GM23248 (cell line): Measurements from ENCODE around the gene ARHGEF4. TPM values are rescaled to one million over a fixed set of nuclear protein-coding genes. Genes with fewer than 3 reads are reported as not detected.

ENCODE experiments used
- DNase-seq: peaks from one replicate; pipeline ENCODE4 v3.0.0-alpha.2; 2015
- H2AFZ ChIP-seq: fragments of 200-600 bp; sonication (generic); 2 replicates; pipeline ENCODE4 v1.6.1; 2016; ENCODE audit warnings: antibody characterized with exemption
- H3F3A ChIP-seq: fragments of 200-600 bp; sonication (generic); 2 replicates; pipeline ENCODE4 v1.6.1; 2016; ENCODE audit warnings: mild to moderate bottlenecking, antibody characterized with exemption, mixed run types; ENCODE audit not compliant: insufficient read depth
- H3K27ac ChIP-seq: fragments of 200-600 bp; sonication (generic); 2 replicates; pipeline ENCODE4 v1.5.1; 2016; ENCODE audit warnings: mild to moderate bottlenecking
- H3K27me3 ChIP-seq: fragments of 200-600 bp; sonication (generic); replicated peaks from 2 replicates; pipeline ENCODE4 v1.6.1; 2016; ENCODE audit warnings: mild to moderate bottlenecking; ENCODE audit not compliant: insufficient read depth
- H3K36me3 ChIP-seq: fragments of 200-600 bp; sonication (generic); 2 replicates; pipeline ENCODE4 v1.6.1; 2016; ENCODE audit warnings: low read depth, mild to moderate bottlenecking
- H3K4me1 ChIP-seq: fragments of 200-600 bp; sonication (generic); 2 replicates; pipeline ENCODE4 v1.6.1; 2016; ENCODE audit warnings: mild to moderate bottlenecking; ENCODE audit not compliant: insufficient read depth
- H3K4me2 ChIP-seq: fragments of 200-600 bp; sonication (generic); one replicate; pipeline ENCODE4 v1.6.1; 2016; ENCODE audit warnings: mild to moderate bottlenecking; ENCODE audit not compliant: unreplicated experiment
- H3K4me3 ChIP-seq: fragments of 200-600 bp; sonication (generic); 2 replicates; pipeline ENCODE4 v1.5.1; 2016; ENCODE audit warnings: mild to moderate bottlenecking
- H3K79me2 ChIP-seq: fragments of 200-600 bp; sonication (generic); 2 replicates; pipeline ENCODE4 v1.6.1; 2016; ENCODE audit warnings: mild to moderate bottlenecking; ENCODE audit not compliant: insufficient read depth
- H3K9ac ChIP-seq: fragments of 200-600 bp; sonication (generic); 2 replicates; pipeline ENCODE4 v1.6.1; 2016; ENCODE audit warnings: mild to moderate bottlenecking
- H3K9me2 ChIP-seq: fragments of 200-600 bp; sonication (generic); 2 replicates; pipeline ENCODE4 v1.6.1; 2016; ENCODE audit warnings: mixed run types, mild to moderate bottlenecking, moderate library complexity; ENCODE audit not compliant: insufficient read depth
- H3K9me3 ChIP-seq: fragments of 200-600 bp; sonication (generic); one replicate; pipeline ENCODE4 v1.6.1; 2017; ENCODE audit warnings: low read depth
- H4K20me1 ChIP-seq: fragments of 200-600 bp; sonication (generic); 2 replicates; pipeline ENCODE4 v1.6.0; 2016; ENCODE audit not compliant: insufficient read depth
- EZH2 ChIP-seq: fragments of 200-600 bp; sonication (generic); IDR thresholded peaks from 2 replicates; pipeline ENCODE4 v1.6.1; 2018; ENCODE audit warnings: antibody characterized with exemption, mild to moderate bottlenecking; ENCODE audit not compliant: insufficient read depth, poor library complexity, severe bottlenecking
- EZH2phosphoT487 ChIP-seq: fragments of 200-600 bp; sonication (generic); IDR thresholded peaks from 2 replicates; pipeline ENCODE4 v1.6.1; 2018; ENCODE audit warnings: antibody characterized with exemption, moderate library complexity, mild to moderate bottlenecking, low read depth; ENCODE audit not compliant: insufficient read depth
- WGBS, 2 experiments: methylation state at CpG; one replicate each; pipeline ENCODE4 v1.1.6; 2015 to 2017; ENCODE audit warnings: low lambda C conversion rate in 2 of 2, low coverage in 1 of 2; ENCODE audit errors: missing lambda C conversion rate in 2 of 2; 5-methylcytosine and 5-hydroxymethylcytosine counted together
- in situ Hi-C: fragments of 300-500 bp; cut with MboI; formaldehyde crosslinking; loops from 2 replicates; pipeline ENCODE4 v1.15.0; 2020
- polyA plus RNA-seq: library from polyadenylated mRNA; unstranded; fragments of >200 nt; fragmentation: Nextera tagmentation; extraction: Ambion mirVana; gene quantifications from 2 replicates; pipeline ENCODE4 v1.2.1, GENCODE V29; 2016
- total RNA-seq: library from RNA; depleted of rRNA; stranded (reverse); fragments of >200 nt; shearing (Covaris generic); gene quantifications from 2 replicates; pipeline ENCODE4 v1.2.3, GENCODE V29; 2014

ARHGEF4 gene
- total and polyA plus RNA-seq, 2 experiments from 2014 or later: 7.4 to 26.0 TPM

DNA sequence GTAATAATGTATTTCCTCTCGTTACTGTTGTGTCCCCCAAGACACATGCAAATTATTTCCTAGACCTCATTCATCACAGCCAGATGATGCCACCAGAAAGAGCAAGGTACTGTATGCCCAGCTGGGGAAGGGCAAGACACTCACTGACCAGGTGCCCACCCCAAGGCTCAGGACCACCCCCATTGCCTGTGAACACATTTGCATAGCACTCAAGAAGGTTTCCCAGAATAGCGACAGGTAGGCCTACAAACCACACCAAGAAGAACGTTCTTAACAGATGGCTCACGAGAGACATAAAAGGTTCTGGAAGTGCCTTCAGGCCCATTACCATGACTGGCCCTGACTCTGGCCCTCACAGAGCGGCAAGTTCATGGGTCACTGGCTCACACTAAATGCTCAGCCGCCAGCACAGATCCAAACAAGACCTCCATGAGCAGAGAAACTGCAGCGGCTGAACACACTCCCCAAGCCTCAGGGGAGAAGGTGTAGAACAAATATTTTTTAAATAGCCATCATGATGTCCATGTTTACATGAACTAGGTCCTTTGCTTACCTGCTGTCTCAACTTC lies 212.5 kb downstream of the ARHGEF4 start:
- no peak for TF ChIP-seq EZH2
- no peak for TF ChIP-seq EZH2phosphoT487
- no peak for DNase-seq
- H3K79me2 ChIP-seq: peaks cover 47% of the 10 kb centered on the region
- H2AFZ ChIP-seq: no peak overlapping the region
- H3K4me3 ChIP-seq: no peak overlapping the region
- peaks cover 5% of the 10 kb centered on the region; the same call in 1 of the 2 replicates for H3F3A ChIP-seq
- WGBS, 2 experiments: 88 to 92% methylated on average over 7 of the region's 7 CpGs
- H3K9me3 ChIP-seq: no peaks in the 10 kb centered on the region
- no peaks in the 10 kb centered on the region for H3K27me3 ChIP-seq
- no peaks in the 10 kb centered on the region for H3K9me2 ChIP-seq
- no peak overlapping the region for H3K27ac ChIP-seq
- H3K4me1 ChIP-seq: no peaks in the 10 kb centered on the region
- H3K36me3 ChIP-seq: peaks cover 43% of the 10 kb centered on the region; the same call in 1 of the 2 replicates
- no peak overlapping the region for H3K9ac ChIP-seq
- no peaks in the 10 kb centered on the region for H4K20me1 ChIP-seq
- in situ Hi-C loops: no loop called here
- no peak overlapping the region for H3K4me2 ChIP-seq

DNA sequence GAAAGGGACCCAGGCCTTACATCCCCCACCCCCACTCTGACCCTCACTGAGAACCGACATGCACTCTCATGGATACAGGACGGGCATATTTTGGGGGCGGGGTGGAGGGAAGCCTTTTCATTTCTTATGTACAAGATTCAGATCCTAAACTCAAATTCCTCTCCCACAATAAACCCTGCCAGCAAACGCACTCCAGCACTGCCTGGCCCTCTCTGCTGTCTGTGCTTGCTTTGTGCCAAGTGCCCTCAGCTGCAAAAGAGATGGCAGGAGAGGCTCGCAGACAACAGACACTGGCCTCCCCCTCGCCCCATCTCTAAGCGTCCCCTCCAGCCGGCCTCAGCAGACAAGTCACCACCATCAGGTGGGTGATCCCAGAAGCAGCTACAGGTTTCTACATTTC lies 214.2 kb downstream of the ARHGEF4 start:
- Histone ChIP-seq H3K27ac (no peak overlapping the region), H3K9me2 (no peaks in the 10 kb centered on the region), H3K36me3 (peaks cover 53% of the 10 kb centered on the region; the same call in 1 of the 2 replicates), H3F3A (peaks cover 10% of the 10 kb centered on the region; the same call in 1 of the 2 replicates), H3K9me3 (no peaks in the 10 kb centered on the region), H3K4me2 (no peak overlapping the region), H3K4me1 (peaks cover 8% of the 10 kb centered on the region), H4K20me1 (no peaks in the 10 kb centered on the region), H3K9ac (no peak overlapping the region), H3K27me3 (no peaks in the 10 kb centered on the region), H2AFZ (no peak overlapping the region), H3K79me2 (peaks cover 64% of the 10 kb centered on the region), H3K4me3 (no peak overlapping the region)
- no peak for DNase-seq
- no peak for TF ChIP-seq EZH2
- TF ChIP-seq EZH2phosphoT487: no peak
- in situ Hi-C loops: no loop called here
- WGBS, 2 experiments: 83 to 92% methylated on average over 8 of the region's 8 CpGs

DNA sequence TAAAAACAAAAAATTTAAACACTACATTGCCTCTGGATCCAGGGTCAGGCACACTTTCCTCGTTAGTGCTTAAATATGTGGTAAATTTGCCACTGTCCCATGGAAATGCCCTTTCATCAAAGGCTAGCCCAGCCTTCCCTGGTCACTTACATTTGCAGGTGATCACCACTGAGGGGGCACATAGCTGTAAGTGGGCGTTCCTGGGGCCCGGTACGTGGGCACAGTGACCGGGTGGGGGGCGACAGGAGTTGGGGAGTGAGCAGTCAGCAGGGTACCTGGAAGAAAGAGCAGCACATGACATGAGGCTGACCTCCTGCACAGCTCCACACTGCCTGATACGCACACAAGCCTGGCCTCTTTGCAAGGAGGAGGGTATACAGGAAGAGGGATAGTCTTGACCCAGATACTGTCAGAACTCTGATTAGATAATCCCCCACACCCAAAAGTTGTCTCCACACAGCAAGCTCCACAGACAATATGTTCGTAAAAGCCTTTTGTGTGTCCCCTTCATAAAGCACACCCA lies 216.1 kb downstream of the ARHGEF4 start:
- H3K4me3 ChIP-seq: no peak overlapping the region
- peaks cover 24% of the 10 kb centered on the region for H3K4me1 ChIP-seq
- WGBS, 2 experiments: 96 to 99% methylated on average over 8 of the region's 8 CpGs
- H3K9me2 ChIP-seq: no peaks in the 10 kb centered on the region
- no peak overlapping the region for H3K27ac ChIP-seq
- H3F3A ChIP-seq: peaks cover 25% of the 10 kb centered on the region; the same call in 1 of the 2 replicates
- peaks cover 83% of the 10 kb centered on the region for H3K79me2 ChIP-seq
- no peaks in the 10 kb centered on the region for H4K20me1 ChIP-seq
- H2AFZ ChIP-seq: no peak overlapping the region
- H3K9me3 ChIP-seq: no peaks in the 10 kb centered on the region
- no peaks in the 10 kb centered on the region for H3K27me3 ChIP-seq
- in situ Hi-C loops: no loop called here
- TF ChIP-seq EZH2phosphoT487: no peak
- no peak for TF ChIP-seq EZH2
- H3K9ac ChIP-seq: no peak overlapping the region
- DNase-seq: no peak
- no peak overlapping the region for H3K4me2 ChIP-seq
- H3K36me3 ChIP-seq: peaks cover 58% of the 10 kb centered on the region; the same call in 1 of the 2 replicates

DNA sequence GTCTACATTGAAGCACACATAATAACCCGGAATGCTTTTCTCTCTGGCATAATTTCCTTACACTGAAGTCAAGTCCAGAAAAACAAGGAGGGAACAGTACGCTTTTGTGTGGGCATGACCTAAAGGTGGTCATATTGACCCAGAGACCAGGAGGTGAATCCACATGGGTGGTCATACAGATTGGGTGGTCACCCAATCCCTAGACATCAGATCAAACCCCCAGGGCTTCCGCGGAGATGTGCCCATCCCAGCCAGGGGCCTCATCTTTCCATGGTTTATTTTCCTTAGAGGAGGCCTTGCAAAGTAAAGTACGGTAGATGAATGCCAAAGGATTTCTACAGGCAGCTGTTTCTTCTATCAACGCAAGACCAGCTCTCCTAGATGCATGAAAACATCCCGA lies 217.8 kb downstream of the ARHGEF4 start:
- no peak for TF ChIP-seq EZH2
- TF ChIP-seq EZH2phosphoT487: no peak
- no peak for DNase-seq
- peaks cover 25% of the 10 kb centered on the region; the same call in 1 of the 2 replicates for H3F3A ChIP-seq
- H3K9me2 ChIP-seq: no peaks in the 10 kb centered on the region
- no peaks in the 10 kb centered on the region for H3K27me3 ChIP-seq
- H2AFZ ChIP-seq: no peak overlapping the region
- no peak overlapping the region for H3K27ac ChIP-seq
- no peak overlapping the region for H3K4me3 ChIP-seq
- H3K36me3 ChIP-seq: peaks cover 48% of the 10 kb centered on the region; the same call in 1 of the 2 replicates
- no peaks in the 10 kb centered on the region for H3K9me3 ChIP-seq
- H3K9ac ChIP-seq: no peak overlapping the region
- peaks cover 24% of the 10 kb centered on the region for H3K4me1 ChIP-seq
- WGBS, 2 experiments: 98% methylated on average over 7 of the region's 7 CpGs
- in situ Hi-C loops: no loop called here
- no peaks in the 10 kb centered on the region for H4K20me1 ChIP-seq
- no peak overlapping the region for H3K4me2 ChIP-seq
- H3K79me2 ChIP-seq: peaks cover 94% of the 10 kb centered on the region
